ENCODE data around the gene NUPR2. TPM values are rescaled to one million over a fixed set of nuclear protein-coding genes. Genes with fewer than 3 reads are reported as not detected.

Gene NUPR2
- total and polyA plus RNA-seq, 2 donors (not counting 1 experiment from before 2014, with no cell fraction given), result not detected

- Histone ChIP-seq H3K4me3 (replicated peaks in 1 of 4; ENCODE audit: control extremely low read depth in 1 of 4, insufficient read depth in 1 of 4, low read depth in 3 of 4, low read length in 4 of 4) (no peak overlapping the region), H3K9me3 (ENCODE audit: control insufficient read depth, insufficient read depth, low read depth, low read length) (no peaks in the 10 kb centered on the region), H3K4me1 (ENCODE audit: control insufficient read depth, extremely low read depth, insufficient read depth, low read length) (peaks cover under 1% of the 10 kb centered on the region), H3K27ac (ENCODE audit: insufficient read depth, low read length) (no peak overlapping the region), H3K36me3 (ENCODE audit: control insufficient read depth, insufficient read depth, low read length) (peaks cover 2% of the 10 kb centered on the region), H3K4me2 (ENCODE audit: extremely low read depth, insufficient read depth, low read length) (no peak overlapping the region), H3K27me3 (ENCODE audit: control insufficient read depth, insufficient read depth, low read length) (no peaks in the 10 kb centered on the region), H3K79me2 (ENCODE audit: control insufficient read depth, insufficient read depth, low read length) (no peaks in the 10 kb centered on the region), H4K20me1 (ENCODE audit: control insufficient read depth, extremely low read depth, insufficient read depth, low read length) (no peaks in the 10 kb centered on the region), H3K9ac (ENCODE audit: insufficient read depth, low read length) (no peak overlapping the region), H2AFZ (ENCODE audit: low read length) (no peak overlapping the region)
- no peak for DNase-seq (ENCODE audit: low read depth in 2 of 2)
- TF ChIP-seq EZH2 (IDR thresholded peaks at IDR 0.05; ENCODE audit: low read length, missing control alignments) (no peak), CTCF (conservative IDR thresholded peaks at IDR 0.05 in 1 of 2, IDR thresholded peaks at IDR 0.05 in 1 of 2; ENCODE audit: low read depth in 1 of 2, low read length in 2 of 2) (no peak)
Measured at GRCh38 chr7:56087445-56087844, 28.8 kb downstream of the NUPR2 start.

- no peak overlapping the region for H3K4me3 ChIP-seq (replicated peaks in 1 of 4; ENCODE audit: control extremely low read depth in 1 of 4, insufficient read depth in 1 of 4, low read depth in 3 of 4, low read length in 4 of 4)
- H4K20me1 ChIP-seq (ENCODE audit: control insufficient read depth, extremely low read depth, insufficient read depth, low read length), result no peaks in the 10 kb centered on the region
- TF ChIP-seq CTCF (conservative IDR thresholded peaks at IDR 0.05 in 1 of 2, IDR thresholded peaks at IDR 0.05 in 1 of 2; ENCODE audit: low read depth in 1 of 2, low read length in 2 of 2), result no peak
- TF ChIP-seq EZH2 (IDR thresholded peaks at IDR 0.05; ENCODE audit: low read length, missing control alignments), result no peak
- no peaks in the 10 kb centered on the region for H3K79me2 ChIP-seq (ENCODE audit: control insufficient read depth, insufficient read depth, low read length)
- H3K4me1 ChIP-seq (ENCODE audit: control insufficient read depth, extremely low read depth, insufficient read depth, low read length), result no peaks in the 10 kb centered on the region
- H2AFZ ChIP-seq (ENCODE audit: low read length), result no peak overlapping the region
- no peak overlapping the region for H3K27ac ChIP-seq (ENCODE audit: insufficient read depth, low read length)
- no peak overlapping the region for H3K9ac ChIP-seq (ENCODE audit: insufficient read depth, low read length)
- H3K36me3 ChIP-seq (ENCODE audit: control insufficient read depth, insufficient read depth, low read length), result peaks cover 5% of the 10 kb centered on the region
- no peaks in the 10 kb centered on the region for H3K27me3 ChIP-seq (ENCODE audit: control insufficient read depth, insufficient read depth, low read length)
- H3K4me2 ChIP-seq (ENCODE audit: extremely low read depth, insufficient read depth, low read length), result no peak overlapping the region
- DNase-seq (ENCODE audit: low read depth in 2 of 2), result no peak
- H3K9me3 ChIP-seq (ENCODE audit: control insufficient read depth, insufficient read depth, low read depth, low read length), result no peaks in the 10 kb centered on the region
Measured at GRCh38 chr7:56086761-56087160, 29.5 kb downstream of the NUPR2 start.

- DNase-seq (ENCODE audit: low read depth in 2 of 2), result peak in 1 of 2 donors; percentile 43
- H3K9ac ChIP-seq (ENCODE audit: insufficient read depth, low read length), result no peak overlapping the region
- H4K20me1 ChIP-seq (ENCODE audit: control insufficient read depth, extremely low read depth, insufficient read depth, low read length), result no peaks in the 10 kb centered on the region
- H3K27ac ChIP-seq (ENCODE audit: insufficient read depth, low read length), result no peak overlapping the region
- H3K9me3 ChIP-seq (ENCODE audit: control insufficient read depth, insufficient read depth, low read depth, low read length), result no peaks in the 10 kb centered on the region
- H3K4me1 ChIP-seq (ENCODE audit: control insufficient read depth, extremely low read depth, insufficient read depth, low read length), result no peaks in the 10 kb centered on the region
- H3K4me2 ChIP-seq (ENCODE audit: extremely low read depth, insufficient read depth, low read length), result no peak overlapping the region
- H3K79me2 ChIP-seq (ENCODE audit: control insufficient read depth, insufficient read depth, low read length), result no peaks in the 10 kb centered on the region
- H2AFZ ChIP-seq (ENCODE audit: low read length), result no peak overlapping the region
- H3K27me3 ChIP-seq (ENCODE audit: control insufficient read depth, insufficient read depth, low read length), result no peaks in the 10 kb centered on the region
- H3K36me3 ChIP-seq (ENCODE audit: control insufficient read depth, insufficient read depth, low read length), result peaks cover 9% of the 10 kb centered on the region
- no peak for TF ChIP-seq CTCF (conservative IDR thresholded peaks at IDR 0.05 in 1 of 2, IDR thresholded peaks at IDR 0.05 in 1 of 2; ENCODE audit: low read depth in 1 of 2, low read length in 2 of 2)
- H3K4me3 ChIP-seq (replicated peaks in 1 of 4; ENCODE audit: control extremely low read depth in 1 of 4, insufficient read depth in 1 of 4, low read depth in 3 of 4, low read length in 4 of 4), result no peak overlapping the region
Measured at GRCh38 chr7:56083150-56083785, 32.9 kb downstream of the NUPR2 start.

Measured in fibroblast of lung (primary cell).